Spleen (tissue), 11 donors: ENCODE data around the gene LRRC8E. TPM values are rescaled to one million over a fixed set of nuclear protein-coding genes. Genes with fewer than 3 reads are reported as not detected.
A peak's percentile ranks its signal among the peaks of the same experiment; 100 is the strongest.

Source experiments
- DNase-seq: peaks from one replicate; pipeline ENCODE4 v3.0.0-alpha.2; 2020
- H3K27ac ChIP-seq, 8 donors: fragments of 200-600 bp; sonication (generic) in 7 of 8; 1 replicate in 4 of 8; 2 replicates in 4 of 8; pipeline versions ENCODE4 v1.5.0 to v1.8.0; 2016 to 2021; ENCODE audit warnings: inconsistent platforms in 4 of 8, mild to moderate bottlenecking in 4 of 8, moderate library complexity in 1 of 8
- H3K27me3 ChIP-seq, 7 donors: fragments of 200-600 bp; sonication (generic) in 6 of 7; replicated peaks in 1 of 7; 1 replicate in 4 of 7; 2 replicates in 3 of 7; pipeline versions ENCODE4 v1.5.0 to v1.8.0; 2016 to 2021; ENCODE audit warnings: inconsistent platforms in 3 of 7, mild to moderate bottlenecking in 1 of 7
- H3K36me3 ChIP-seq, 6 donors: fragments of 200-600 bp; sonication (generic) in 5 of 6; 1 replicate in 4 of 6; 2 replicates in 2 of 6; pipeline versions ENCODE4 v1.5.0 to v1.8.0; 2016 to 2021; ENCODE audit warnings: inconsistent platforms in 2 of 6
- H3K4me1 ChIP-seq, 6 donors: fragments of 200-600 bp; sonication (generic) in 5 of 6; 1 replicate in 3 of 6; 2 replicates in 3 of 6; pipeline versions ENCODE4 v1.5.0 to v1.8.0; 2016 to 2021; ENCODE audit warnings: inconsistent platforms in 3 of 6
- H3K4me3 ChIP-seq, 8 donors: fragments of 200-600 bp; sonication (generic) in 7 of 8; 1 replicate in 4 of 8; 2 replicates in 4 of 8; pipeline versions ENCODE4 v1.5.0 to v1.8.0; 2016 to 2021; ENCODE audit warnings: inconsistent platforms in 4 of 8, mild to moderate bottlenecking in 4 of 8, moderate library complexity in 2 of 8
- H3K9me3 ChIP-seq, 8 donors: fragments of 200-600 bp; sonication (generic) in 7 of 8; 1 replicate in 4 of 8; 2 replicates in 4 of 8; pipeline versions ENCODE4 v1.5.0 to v1.8.0; 2016 to 2021; ENCODE audit warnings: inconsistent platforms in 4 of 8
- POLR2A ChIP-seq, 3 donors: fragments of 450-650 bp; IDR thresholded peaks; one replicate each; pipeline ENCODE4 v1.5.1; 2017; ENCODE audit warnings: antibody characterized with exemption in 3 of 3, mild to moderate bottlenecking in 1 of 3
- POLR2AphosphoS5 ChIP-seq, 3 donors: sonication (generic); formaldehyde crosslinking; IDR thresholded peaks; one replicate each; pipeline ENCODE4 v1.5.1; 2017; ENCODE audit warnings: antibody characterized with exemption in 3 of 3
- WGBS, 5 donors: extraction: QIAGEN DNeasy Blood & Tissue Kit in 3 of 5; methylation state at CpG; one replicate each; pipeline versions ENCODE4 v1.1.5 to v1.1.7; 2013 to 2018; 5-methylcytosine and 5-hydroxymethylcytosine counted together
- intact Hi-C: fragments of 100-400 bp; cut with DNase I; formaldehyde crosslinking; loops from one replicate; pipeline ENCODE4 v1.15.0; 2023; ENCODE audit warnings: low total_unique reads
- polyA plus RNA-seq, 3 donors: library from polyadenylated mRNA; stranded (reverse); fragments of 200-250 nt; gene quantifications; one replicate each; pipeline ENCODE4 v1.2.1, GENCODE V29; 2013
- total RNA-seq, 7 donors: library from RNA; depleted of rRNA in 3 of 7; stranded (reverse); fragments of >200 nt in 3 of 7; fragmentation: NEBNext Ultra II Directional in 4 of 7; extraction: Animal tissue kit (Norgen Biotek cat#: 25700) in 4 of 7; gene quantifications; one replicate each; pipeline versions ENCODE4 v1.1.0 to v1.2.1, GENCODE V29; 2016 to 2021
- TF ChIP-seq, protein P1 (sequence below), 11 experiments: fragments of 200-600 bp in 7 of 11; fragments of 450-650 bp in 4 of 11; sonication (generic) in 4 of 11; IDR thresholded peaks in 8 of 11; conservative IDR thresholded peaks in 3 of 11; 1 replicate in 7 of 11; 2 replicates in 4 of 11; pipeline versions ENCODE4 v1.4.0 to v1.8.0; 2016 to 2021; ENCODE audit warnings: antibody characterized with exemption in 11 of 11, inconsistent platforms in 4 of 11, mild to moderate bottlenecking in 1 of 11
- donor health status: healthy with polysubstance abuse.
- donor health status: DM: no; HTN: no; CAD: no; lungs with moderate emphysema.
- donor health status: DM: no; HTN: no; CAD: no.
- donor health status: Bipolar disorder and iron deficiency.
- donor health status: healthy.
- donor health status: DM: no; HTN: no; CAD: no.
- donor health status: DM: yes; HTN: yes; CAD: no.

The LRRC8E gene
- total and polyA plus RNA-seq, 10 donors = 0.08 to 0.37 TPM; not detected in 8

DNA sequence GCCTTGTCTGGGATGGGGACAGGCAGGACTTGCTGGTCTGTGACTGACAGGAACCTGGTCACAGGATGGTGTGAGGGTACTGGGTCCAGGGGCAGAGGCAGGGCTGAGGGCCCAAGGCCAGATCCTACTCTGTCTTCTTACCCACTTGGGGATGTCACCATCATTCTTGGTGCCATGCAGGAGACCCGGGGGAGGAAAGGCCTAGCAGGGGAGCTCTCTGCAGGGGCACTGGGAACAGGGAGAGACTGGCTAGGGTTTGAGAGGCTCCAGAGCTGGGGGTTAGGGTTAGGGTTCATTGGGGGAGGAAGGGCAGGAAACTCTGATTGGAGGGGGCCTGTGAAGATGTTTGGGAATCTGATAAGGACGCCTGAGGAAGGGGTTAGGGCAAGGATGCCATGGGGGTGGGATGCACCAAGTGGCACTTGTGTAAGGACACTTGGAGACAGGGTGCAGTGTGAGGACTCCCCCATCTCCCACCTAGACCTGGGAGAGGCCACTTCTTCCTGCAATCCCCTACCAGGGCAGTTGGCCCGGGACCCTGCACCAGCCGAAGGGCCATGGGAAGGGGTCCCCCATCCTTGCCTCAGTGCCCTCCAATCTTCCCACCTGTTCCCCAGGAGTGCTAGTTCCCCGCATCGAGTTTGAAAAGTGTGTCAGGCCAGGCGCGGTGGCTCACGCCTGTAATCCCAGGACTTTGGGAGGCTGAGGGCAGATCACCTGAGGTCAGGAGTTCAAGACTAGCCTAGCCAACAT lies 21.0 kb upstream of the LRRC8E start:
- Histone ChIP-seq H3K9me3 (peaks cover 0 to 3% (median 0%) of the 10 kb centered on the region in 8 donors), H3K27ac (no peak overlapping the region), H3K4me3 (no peak overlapping the region), H3K36me3 (peaks cover 0 to 12% (median 0%) of the 10 kb centered on the region in 6 donors), H3K27me3 (peaks cover 0 to 88% (median 40%) of the 10 kb centered on the region in 7 donors), H3K4me1 (peaks cover 8 to 65% (median 46%) of the 10 kb centered on the region in 6 donors)
- WGBS, 5 donors = 86 to 92% (median 91%) methylated on average over 9 of the region's 9 CpGs
- no peak for DNase-seq
- intact Hi-C loops = no loop called here
- TF ChIP-seq, protein P1, sequence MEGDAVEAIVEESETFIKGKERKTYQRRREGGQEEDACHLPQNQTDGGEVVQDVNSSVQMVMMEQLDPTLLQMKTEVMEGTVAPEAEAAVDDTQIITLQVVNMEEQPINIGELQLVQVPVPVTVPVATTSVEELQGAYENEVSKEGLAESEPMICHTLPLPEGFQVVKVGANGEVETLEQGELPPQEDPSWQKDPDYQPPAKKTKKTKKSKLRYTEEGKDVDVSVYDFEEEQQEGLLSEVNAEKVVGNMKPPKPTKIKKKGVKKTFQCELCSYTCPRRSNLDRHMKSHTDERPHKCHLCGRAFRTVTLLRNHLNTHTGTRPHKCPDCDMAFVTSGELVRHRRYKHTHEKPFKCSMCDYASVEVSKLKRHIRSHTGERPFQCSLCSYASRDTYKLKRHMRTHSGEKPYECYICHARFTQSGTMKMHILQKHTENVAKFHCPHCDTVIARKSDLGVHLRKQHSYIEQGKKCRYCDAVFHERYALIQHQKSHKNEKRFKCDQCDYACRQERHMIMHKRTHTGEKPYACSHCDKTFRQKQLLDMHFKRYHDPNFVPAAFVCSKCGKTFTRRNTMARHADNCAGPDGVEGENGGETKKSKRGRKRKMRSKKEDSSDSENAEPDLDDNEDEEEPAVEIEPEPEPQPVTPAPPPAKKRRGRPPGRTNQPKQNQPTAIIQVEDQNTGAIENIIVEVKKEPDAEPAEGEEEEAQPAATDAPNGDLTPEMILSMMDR (IDR thresholded peaks at IDR 0.05 in 8 of 11, conservative IDR thresholded peaks at IDR 0.05 in 3 of 11) = no peak
- TF ChIP-seq POLR2A (IDR thresholded peaks at IDR 0.05) = no peak
- TF ChIP-seq POLR2AphosphoS5 (IDR thresholded peaks at IDR 0.05) = no peak

DNA sequence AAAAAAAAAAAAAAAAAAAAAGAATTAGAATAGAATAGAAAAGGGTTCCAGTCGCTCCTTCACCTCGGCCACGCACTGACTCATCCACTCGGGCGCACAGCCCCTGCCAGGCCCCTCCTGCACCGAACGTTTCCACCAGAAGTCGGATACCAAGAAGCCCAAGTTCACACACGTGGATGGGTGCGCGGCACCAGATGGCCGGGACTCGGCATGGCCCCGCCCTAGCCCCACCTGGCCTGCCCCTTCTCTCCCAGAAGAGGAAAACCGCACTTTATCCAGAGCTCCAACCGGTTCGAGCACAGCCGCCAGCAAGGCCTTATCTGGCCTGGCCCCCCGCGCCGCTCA lies 20.0 kb upstream of the LRRC8E start:
- TF ChIP-seq POLR2A (IDR thresholded peaks at IDR 0.05) (no peak), POLR2AphosphoS5 (IDR thresholded peaks at IDR 0.05) (no peak)
- TF ChIP-seq, protein P1 (IDR thresholded peaks at IDR 0.05 in 8 of 11, conservative IDR thresholded peaks at IDR 0.05 in 3 of 11) = no peak
- H3K4me3 ChIP-seq = peak overlapping the region in 6 of 8 donors; percentile 33 to 74 (median 48)

DNA sequence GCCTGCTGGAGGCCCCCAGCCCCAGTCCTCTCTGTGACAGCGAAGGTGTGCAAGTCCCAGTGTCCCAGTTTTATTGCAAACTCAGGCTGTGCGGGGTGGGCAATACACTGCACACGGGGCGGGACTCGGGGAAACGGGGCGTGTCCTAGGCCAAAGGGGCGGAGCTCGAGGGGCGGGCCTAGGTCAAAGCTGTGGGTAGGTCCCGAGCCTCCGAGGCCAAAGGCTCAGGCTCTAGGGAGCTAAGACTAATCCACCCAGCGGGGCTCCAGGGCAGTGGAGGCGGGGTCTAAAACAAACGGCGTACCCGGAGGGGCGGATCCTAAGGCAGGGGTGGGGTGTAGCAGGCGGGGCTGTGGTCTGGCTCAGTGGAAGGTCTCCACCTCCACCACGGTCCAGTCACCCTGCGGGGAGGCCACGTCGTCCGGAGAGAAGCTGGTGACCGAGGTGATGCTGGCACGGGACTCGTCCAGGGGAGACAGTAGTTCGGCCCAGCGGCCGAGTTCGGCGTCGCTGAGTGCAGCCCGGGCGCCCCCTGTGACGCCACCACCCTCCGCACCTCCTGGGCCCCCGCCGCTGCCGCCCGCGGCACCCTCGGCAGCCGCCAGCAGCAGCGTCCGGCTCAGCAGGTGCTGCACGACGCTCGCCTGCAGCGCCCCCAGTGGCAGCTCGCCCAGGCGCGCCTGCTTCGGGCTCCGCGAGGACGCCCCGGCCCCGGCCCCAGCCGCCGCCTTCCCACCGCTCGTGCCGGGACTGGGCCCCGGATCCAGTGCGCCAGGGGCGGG lies 19.4 kb upstream of the LRRC8E start:
- WGBS, 5 donors = 1 to 4% (median 1%) methylated on average over 19 to 67 of the region's 67 CpGs
- peak in 2 of 3 donors; percentile 20 to 40 for TF ChIP-seq POLR2AphosphoS5 (IDR thresholded peaks at IDR 0.05)
- no peak for TF ChIP-seq POLR2A (IDR thresholded peaks at IDR 0.05)
- TF ChIP-seq, protein P1 (IDR thresholded peaks at IDR 0.05 in 8 of 11, conservative IDR thresholded peaks at IDR 0.05 in 3 of 11) = peak in 9 of 11 experiments; percentile 34 to 98 (median 94)
- Histone ChIP-seq H3K27me3 (peaks cover under 1 to 88% (median 40%) of the 10 kb centered on the region in 7 donors), H3K4me3 (peak overlapping the region; percentile 29 to 74 (median 45)), H3K27ac (peak overlapping the region in 7 of 8 donors; percentile 36 to 87 (median 53)), H3K4me1 (peaks cover 9 to 69% (median 50%) of the 10 kb centered on the region in 6 donors), H3K36me3 (peaks cover 0 to 3% (median 0%) of the 10 kb centered on the region in 6 donors), H3K9me3 (peaks cover 0 to 3% (median 0%) of the 10 kb centered on the region in 8 donors)
- DNase-seq = peak; percentile 96
- intact Hi-C loops = no loop called here

More for the DNA sequence above, 20.0 kb upstream of the LRRC8E start:
- intact Hi-C loops = no loop called here
- Histone ChIP-seq H3K27ac (peak overlapping the region in 1 of 8 donors; percentile 87), H3K9me3 (peaks cover 0 to 3% (median 0%) of the 10 kb centered on the region in 8 donors), H3K36me3 (peaks cover 0 to 8% (median 0%) of the 10 kb centered on the region in 6 donors), H3K4me1 (peaks cover 8 to 67% (median 46%) of the 10 kb centered on the region in 6 donors), H3K27me3 (peaks cover 0 to 88% (median 40%) of the 10 kb centered on the region in 7 donors)
- 8 to 26% (median 18%) methylated on average over 14 to 21 of the region's 21 CpGs for WGBS, 5 donors
- DNase-seq = no peak
